Hematopoietic multipotent progenitor cell treated with erythropoietin and hydrocortisone succinate and interleukin-3 and kit ligand, for 6 days (in vitro differentiated cells): Measurements from ENCODE around the gene BBS9.
A peak's percentile ranks its signal among the peaks of the same experiment; 100 is the strongest.
"Not testable (repeated sequence)": the region's sequence is repeated elsewhere in the genome, so short reads cannot be mapped to it uniquely, and the experiment has no call there.

Experiments
- DNase-seq: peaks from one replicate; pipeline ENCODE4 v3.0.0-alpha.2; 2015

BBS9 gene

DNA sequence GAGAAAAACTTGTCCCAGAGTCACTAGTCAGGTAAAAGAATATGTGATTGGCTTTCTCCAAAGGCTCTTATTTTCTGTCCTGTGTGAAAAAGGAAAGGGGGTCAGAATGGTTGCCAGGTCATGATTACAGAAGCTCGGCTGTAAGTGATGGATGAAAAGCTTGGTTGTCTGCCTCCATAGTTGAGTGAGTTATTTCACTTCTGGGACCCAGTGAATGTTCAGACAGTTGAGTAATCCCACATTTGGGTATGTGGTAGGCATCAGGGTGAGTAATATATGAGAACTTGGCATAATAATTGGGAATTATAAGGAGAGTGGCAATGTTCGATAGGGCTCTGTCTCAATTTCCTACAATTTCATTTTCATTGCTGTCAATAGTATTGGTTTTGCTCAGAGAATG, 72.5 kb downstream of the BBS9 start:
- no peak for DNase-seq

DNA sequence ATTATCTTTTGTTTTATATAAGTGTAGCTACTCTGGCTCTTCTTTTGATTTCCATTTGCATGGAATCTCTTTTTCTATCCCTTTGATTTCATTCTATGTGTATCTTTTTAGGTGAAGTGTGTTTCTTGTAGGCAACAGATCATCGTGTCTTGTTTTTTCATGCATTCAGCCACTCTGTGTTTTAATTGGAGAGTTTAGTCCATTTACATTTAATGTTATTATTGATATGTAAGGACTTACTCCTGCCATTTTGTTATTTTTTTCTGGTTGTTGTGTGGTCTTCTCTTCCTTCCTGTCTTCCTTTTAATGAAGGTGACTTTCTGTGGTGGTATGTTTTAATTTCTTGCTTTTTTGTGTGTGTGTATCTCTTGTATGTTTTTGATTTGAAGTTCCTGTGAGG, 81.6 kb downstream of the BBS9 start:
- DNase-seq, result no peak

GRCh38 chr7:33212144-33212543, 82.8 kb downstream of the BBS9 start:
- DNase-seq, result no peak

- no peak for DNase-seq
Observed at GRCh38 chr7:33215992-33216391, 86.6 kb downstream of the BBS9 start.

- no peak for DNase-seq
Observed at GRCh38 chr7:33217595-33217994, 88.2 kb downstream of the BBS9 start.

DNA sequence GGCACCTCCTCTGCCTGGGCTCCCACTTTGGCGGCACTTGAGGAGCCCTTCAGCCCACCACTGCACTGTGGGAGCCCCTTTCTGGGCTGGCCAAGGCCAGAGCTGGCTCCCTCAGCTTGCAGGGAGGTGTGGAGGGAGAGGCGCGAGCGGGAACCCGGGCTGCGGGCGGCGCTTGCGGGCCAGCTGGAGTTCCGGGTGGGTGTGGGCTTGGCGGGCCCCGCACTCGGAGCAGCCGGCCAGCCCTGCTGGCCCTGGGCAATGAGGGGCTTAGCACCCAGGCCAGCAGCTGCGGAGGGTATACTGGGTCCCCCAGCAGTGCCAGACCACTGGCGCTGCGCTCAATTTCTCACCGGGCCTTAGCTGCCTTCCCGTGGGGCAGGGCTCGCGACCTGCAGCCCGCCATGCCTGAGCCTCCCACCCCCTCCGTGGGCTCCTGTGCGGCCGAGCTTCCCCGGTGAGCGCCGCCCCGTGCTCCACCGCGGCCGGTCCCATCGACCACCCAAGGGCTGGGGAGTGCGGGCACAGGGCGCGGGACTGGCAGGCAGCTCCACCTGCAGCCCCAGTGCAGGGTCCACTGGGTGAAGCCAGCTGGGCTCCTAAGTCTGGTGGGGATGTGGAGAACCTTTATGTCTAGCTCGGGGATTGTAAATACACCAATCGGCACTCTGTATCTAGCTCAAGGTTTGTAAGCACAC, 89.6 kb downstream of the BBS9 start:
- DNase-seq, result not testable (repeated sequence)

DNA sequence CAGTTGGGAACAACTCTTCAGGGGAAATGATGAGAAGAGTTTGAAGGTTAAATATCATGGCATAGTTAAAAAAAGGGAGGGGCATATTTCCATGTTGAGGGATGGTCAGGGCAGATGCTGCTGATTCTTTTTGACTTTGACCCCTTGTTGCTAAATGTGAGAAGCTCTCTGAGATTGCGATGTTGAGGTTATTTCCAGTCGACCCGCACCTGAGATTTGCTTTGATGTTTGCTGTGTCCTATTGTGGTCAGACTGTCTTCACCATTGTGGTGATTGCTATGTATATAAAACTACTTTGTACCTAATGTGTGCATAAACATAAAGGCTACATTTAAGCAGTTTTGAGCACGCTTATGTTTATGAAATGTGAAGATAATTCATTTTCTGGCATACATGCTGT, 90.9 kb downstream of the BBS9 start:
- DNase-seq, result no peak

DNA sequence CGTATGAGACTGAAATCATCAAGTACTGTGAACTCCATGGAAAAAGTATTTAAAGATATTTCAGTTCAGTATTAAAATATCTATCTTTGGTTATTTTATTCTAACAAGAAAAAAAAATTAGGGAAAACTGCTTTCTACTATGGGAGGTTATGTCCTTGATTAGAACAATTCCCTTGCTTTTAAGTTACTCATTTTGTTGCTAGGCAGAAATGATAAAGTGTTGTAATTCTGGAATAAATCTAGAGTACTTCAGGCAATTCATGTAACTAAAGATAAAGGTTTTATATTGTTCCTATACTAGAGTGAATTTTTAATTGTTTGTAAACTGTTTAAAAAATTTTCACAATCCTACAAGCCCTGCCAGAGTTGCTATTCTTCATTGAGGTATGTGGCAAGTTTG, 92.0 kb downstream of the BBS9 start:
- no peak for DNase-seq

DNA sequence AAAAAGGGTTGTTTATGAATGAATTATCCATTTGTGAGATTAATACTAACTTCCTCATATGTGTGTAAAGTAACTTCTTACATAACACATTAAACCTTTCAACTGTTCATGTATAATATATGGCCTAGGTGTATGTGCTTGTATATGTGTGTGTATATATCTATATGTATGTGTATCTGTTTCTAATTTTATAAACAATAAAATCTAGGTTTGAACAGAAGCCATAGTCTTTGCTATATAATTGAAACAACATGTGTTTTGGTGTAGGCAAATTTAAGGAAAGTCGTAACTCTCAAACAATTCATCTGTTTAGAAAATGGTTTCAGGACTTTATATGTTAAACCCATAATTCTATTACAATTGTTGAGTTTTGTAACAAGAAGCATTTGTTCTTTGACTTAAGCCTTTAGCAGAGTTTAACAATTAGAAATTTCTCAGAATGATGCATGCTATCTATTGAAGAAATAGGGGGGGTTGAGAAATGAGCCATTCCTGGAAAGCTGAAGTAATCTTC, 103.3 kb downstream of the BBS9 start:
- no peak for DNase-seq

DNA sequence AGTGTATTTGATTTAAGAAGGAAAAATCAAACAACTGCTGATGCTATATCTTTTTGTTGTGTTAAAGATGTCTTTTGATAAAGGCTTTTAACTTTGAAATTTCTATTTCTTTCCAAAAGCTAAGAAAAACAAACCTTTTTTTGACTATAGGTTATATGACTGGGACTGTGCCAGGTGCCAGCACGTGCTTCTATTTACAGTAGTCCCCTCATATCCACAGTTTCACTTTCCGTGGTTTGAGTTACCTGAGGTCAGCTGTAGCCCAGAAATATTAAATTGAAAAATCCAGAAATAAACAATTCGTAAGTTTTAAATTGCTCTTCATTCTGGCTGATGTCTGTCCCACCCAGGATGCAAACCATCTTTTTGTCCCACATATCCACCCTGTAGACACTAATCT, 104.3 kb downstream of the BBS9 start:
- DNase-seq, result no peak

- DNase-seq, result no peak
Observed at GRCh38 chr7:33237036-33237435, 107.7 kb downstream of the BBS9 start.

DNA sequence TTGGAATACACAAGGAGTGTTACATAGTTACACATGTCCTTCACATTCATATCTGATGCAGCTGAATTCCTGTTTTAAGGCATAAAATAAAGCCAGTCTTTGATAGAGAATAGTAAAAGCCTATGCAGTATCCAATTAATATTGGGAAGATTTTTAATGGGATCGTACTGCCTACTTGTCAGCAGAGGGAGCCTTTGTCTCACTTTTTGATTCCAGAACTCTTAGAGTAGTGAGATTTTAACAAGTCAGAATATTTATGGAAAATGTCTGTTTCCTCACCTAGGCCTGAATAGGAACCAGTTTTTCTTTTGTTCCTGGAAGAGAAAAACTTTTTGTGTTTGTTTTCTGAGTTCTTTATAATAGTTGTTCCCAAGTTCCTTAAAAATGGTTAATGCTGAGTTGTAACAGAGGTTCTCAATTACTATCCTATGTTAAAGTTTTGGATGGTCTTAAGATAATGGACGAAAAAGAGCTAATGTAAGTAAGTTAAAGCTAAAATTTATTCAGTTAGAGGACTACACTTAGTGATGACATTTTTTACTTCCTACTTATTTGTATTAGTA, 114.0 kb downstream of the BBS9 start:
- peak; percentile 66 for DNase-seq

DNA sequence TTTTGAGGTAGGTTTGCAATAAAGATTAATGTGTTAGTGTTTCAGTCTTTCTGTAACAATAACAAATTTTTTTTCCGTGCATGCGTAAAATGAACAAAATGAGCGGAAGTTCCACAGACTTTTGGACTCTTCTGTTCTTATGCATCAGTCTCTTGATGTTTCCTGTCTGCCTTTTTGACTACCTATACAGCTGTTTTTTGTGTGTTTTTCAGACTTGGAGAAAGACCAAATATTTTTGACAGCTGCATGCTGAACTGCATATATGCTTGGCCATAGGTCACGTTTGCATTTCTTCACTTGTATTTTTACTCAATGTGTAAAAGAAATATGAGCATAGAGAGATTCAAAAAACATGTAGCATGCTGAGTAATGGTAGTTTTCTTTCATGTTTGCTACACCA, 119.3 kb downstream of the BBS9 start:
- no peak for DNase-seq

- DNase-seq, result no peak
Observed at GRCh38 chr7:33250421-33250871, 121.1 kb downstream of the BBS9 start.

DNA sequence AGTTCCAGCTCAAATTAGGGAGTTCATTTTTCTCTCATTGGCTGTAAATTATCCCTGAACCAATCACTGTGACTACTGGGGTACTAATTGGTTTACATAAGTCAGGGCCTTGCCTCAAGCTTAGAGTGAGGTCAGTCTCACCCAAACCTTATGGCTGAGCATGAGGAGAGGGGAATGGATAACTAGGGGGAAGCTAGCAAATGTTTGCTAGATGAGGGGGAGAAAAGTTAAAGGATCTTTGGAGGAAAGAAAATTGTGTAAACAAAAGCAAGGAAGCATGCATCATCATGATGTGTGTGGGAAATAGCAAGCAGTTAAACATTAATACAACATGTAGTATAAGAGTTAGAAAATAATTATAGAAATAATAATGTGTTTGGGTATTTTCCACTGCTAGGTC, 121.9 kb downstream of the BBS9 start:
- no peak for DNase-seq

DNA sequence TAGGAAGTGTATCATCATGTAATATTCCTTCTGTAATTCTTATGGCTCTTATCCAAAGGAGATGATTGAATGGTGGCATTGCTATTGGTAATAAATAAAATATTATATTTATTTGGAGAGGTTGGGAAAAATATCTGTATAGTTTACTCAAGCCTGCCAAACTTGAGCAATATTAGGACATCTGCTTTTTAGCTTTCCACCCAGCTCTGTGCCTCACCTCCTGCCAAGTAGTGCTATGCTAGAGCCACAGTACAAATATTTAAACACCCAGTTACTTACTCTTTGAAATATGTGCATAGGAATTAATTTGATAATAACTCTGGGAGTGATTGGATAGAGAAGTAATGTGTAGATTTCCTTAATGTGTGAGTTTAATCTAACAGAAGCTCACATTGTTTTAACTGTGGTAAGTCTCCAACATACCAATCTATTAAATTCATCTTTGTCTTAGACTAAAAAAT, 129.2 kb downstream of the BBS9 start:
- no peak for DNase-seq

DNA sequence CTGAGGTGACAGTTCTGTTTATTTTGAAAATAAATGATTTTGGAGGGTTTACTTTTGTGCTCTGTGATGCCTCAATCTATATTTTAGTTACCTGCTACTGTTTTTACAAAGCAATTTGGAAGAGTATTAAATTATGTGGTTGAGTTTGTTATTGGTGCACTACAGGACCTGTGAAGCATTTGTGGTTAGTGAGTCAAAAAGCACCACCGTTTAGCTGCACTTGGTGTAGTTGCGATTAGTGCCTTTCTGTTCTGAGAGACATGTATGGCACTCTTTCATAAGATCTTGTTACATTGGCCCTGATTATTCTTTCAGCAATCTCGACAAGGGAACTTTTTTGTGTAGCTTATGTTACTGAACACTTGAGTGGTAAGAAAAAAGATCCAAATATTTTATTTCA, 132.2 kb downstream of the BBS9 start:
- no peak for DNase-seq

GRCh38 chr7:33262476-33262875, 133.1 kb downstream of the BBS9 start:
- DNase-seq, result no peak

DNA sequence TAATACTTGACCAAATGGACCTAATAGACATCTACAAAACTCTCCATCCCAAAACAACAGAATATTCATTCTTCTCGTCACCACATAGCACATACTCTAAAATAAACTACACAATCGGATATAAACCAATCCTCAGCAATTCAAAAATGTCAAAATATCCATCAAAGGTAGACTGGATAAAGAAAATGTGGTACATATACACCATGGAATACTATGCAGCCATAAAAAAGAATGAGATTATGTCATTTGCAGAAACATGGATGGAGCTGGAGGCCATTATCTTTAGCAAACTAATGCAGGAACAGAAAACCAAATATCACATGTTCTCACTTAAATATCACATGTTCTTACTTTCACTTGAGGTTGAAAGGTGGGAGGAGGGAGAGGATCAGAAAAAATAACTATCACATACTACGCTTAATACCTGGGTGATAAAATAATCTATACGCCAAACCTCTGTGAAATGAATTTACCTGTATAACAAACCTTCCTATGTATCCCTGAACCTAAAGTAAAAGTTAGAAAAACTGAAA, 142.5 kb downstream of the BBS9 start:
- not testable (repeated sequence) for DNase-seq

DNA sequence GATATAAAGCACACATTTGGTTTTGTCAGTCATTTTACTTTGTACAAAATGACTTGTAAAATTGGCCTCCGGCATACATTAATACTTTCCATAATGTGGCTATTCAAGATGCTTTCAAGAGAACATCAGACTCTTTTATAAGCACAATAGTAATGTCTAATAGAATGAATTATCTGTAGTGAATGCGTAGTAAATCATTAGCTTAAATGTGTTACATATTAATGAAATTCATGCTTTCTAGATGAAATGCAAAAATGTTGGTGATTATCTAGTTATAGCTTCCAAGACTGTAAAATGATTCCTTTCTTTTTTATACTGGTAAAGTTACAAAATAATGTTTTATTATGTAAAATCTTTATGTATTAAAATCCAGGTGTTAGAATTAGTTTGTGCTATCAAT, 144.0 kb downstream of the BBS9 start:
- no peak for DNase-seq

DNA sequence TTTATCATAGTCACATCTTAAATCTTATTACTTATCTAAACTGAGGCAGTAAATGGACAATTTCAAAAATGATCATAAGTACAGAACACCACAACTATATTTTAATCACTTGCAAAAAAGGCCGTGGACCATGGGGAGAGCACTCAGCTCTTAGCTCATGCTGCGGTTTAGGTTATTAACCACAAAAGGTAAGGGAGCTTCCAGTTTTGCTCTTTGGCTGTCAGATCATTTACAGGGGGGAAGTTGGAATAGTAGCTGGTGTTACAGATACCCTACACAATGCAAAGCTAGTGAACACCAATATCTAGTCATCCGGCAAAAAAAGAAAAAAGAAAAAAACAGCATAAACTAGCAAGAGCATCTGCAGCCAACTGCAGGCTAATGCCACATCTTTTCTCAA, 147.0 kb downstream of the BBS9 start:
- no peak for DNase-seq

- DNase-seq, result no peak
Observed at GRCh38 chr7:33276729-33277128, 147.4 kb downstream of the BBS9 start.

DNA sequence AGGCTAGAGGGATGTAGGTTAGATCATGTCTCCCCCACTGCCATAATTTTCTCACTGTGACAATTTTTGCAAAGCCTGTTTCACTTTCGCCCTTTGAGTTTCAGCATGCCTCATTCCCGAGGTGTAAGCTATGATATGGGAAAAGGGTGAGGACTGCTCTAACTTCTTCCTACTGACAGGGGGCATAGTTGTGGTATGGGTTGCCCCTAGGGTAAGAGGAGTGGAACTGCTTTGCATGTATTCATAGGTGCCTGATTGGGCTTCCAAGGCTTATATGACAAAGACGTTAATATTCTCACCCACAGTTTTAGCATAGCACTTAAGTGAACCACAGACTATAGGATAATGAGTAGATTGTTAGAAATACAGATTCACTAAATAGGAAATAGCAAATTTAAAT, 148.7 kb downstream of the BBS9 start:
- no peak for DNase-seq

DNA sequence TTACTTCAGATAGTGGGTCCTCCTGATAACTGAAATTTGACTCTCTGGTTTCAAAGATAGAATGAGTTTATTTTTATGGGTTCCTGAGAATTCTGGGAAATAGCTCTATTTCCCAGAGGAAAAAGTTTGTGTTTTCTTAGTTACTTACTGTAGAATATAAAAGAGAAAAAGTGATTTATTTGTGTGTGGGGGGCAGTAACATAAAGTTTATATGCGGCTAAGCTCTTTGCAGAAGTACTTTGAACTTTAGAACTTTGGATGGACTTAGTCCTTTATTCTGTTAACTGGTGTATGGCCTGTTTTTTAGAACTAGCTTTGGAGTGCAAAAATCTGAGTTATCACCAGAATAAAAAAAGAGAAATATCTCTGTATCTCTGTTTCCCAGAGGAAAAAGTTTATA, 157.1 kb downstream of the BBS9 start:
- no peak for DNase-seq

GRCh38 chr7:33287738-33288137, 158.4 kb downstream of the BBS9 start:
- no peak for DNase-seq
